ENCODE data around the gene DLGAP4. TPM values are rescaled to one million over a fixed set of nuclear protein-coding genes. Genes with fewer than 3 reads are reported as not detected.

The DLGAP4 gene
- total RNA-seq, 4 donors from 2014 or later = 33.5 to 159 (median 56.6) TPM

DNA sequence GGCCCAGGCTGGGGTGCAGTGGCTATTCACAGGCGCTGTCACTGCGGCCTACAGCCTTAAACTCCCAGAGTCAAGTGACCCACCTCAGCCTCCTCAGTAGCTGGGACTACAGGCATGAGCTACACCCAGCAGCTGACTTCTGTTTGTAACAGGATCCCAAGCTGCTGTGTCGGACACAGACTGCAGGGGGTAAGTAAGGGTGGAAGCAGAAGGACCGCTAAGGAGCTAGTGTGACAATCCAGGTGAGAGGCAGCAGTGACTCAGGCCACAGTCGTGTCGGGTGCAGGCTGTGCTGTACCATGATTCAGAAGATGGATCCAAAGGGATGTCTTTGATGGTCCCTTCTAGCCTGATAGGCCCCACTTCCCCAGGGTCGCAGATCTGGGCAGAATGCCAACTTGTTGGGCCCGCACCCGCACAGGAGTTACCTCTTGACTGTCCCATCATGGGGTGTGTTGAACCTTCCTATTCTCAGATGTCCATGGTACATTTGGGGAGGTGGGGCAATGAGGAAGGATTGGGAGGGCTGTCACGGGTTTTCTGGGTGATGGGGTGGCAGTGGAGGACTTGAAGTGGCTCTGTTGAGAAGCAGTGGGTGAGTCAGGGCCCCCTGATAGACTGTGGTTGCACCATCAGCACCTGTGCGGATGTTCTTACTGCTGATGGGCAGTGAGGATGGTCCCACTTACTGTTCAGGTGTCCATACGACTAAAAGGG, 44.6 kb upstream of the DLGAP4 start:
- Histone ChIP-seq H3K27me3 (no peaks in the 10 kb centered on the region), H3K36me3 (peaks cover 0 to under 1% (median 0%) of the 10 kb centered on the region in 4 donors), H3K4me1 (no peaks in the 10 kb centered on the region), H3K4me3 (no peak overlapping the region), H3K27ac (no peak overlapping the region), H3K9me3 (no peaks in the 10 kb centered on the region)
- in situ Hi-C loops (cut with MboI; ENCODE audit: low pct_ligation_motif_present in 1 of 4, low pct_unique_long_range_greater_than_20kb in 1 of 4, low sequenced_read_pairs in 3 of 4) (no loop called here), intact Hi-C loops (cut with DNase I; ENCODE audit: low total_unique reads) (no loop called here)
- TF ChIP-seq EP300 (IDR thresholded peaks at IDR 0.05; ENCODE audit: low read depth) (no peak), POLR2A (IDR thresholded peaks at IDR 0.05) (no peak), POLR2AphosphoS5 (IDR thresholded peaks at IDR 0.05) (no peak)
- TF ChIP-seq, protein P1, sequence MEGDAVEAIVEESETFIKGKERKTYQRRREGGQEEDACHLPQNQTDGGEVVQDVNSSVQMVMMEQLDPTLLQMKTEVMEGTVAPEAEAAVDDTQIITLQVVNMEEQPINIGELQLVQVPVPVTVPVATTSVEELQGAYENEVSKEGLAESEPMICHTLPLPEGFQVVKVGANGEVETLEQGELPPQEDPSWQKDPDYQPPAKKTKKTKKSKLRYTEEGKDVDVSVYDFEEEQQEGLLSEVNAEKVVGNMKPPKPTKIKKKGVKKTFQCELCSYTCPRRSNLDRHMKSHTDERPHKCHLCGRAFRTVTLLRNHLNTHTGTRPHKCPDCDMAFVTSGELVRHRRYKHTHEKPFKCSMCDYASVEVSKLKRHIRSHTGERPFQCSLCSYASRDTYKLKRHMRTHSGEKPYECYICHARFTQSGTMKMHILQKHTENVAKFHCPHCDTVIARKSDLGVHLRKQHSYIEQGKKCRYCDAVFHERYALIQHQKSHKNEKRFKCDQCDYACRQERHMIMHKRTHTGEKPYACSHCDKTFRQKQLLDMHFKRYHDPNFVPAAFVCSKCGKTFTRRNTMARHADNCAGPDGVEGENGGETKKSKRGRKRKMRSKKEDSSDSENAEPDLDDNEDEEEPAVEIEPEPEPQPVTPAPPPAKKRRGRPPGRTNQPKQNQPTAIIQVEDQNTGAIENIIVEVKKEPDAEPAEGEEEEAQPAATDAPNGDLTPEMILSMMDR (IDR thresholded peaks at IDR 0.05) = no peak
- 85% methylated on average over 12 of the region's 12 CpGs; no CpG with 5 or more reads in 1 of the 2 donors for WGBS, 2 donors (ENCODE audit: low coverage in 1 of 2)
- DNase-seq = no peak

- WGBS, 2 donors (ENCODE audit: low coverage in 1 of 2) = 86% methylated on average over 12 of the region's 12 CpGs; no CpG with 5 or more reads in 1 of the 2 donors
- DNase-seq = no peak
- Histone ChIP-seq H3K36me3 (no peaks in the 10 kb centered on the region), H3K4me3 (no peak overlapping the region), H3K9me3 (no peaks in the 10 kb centered on the region), H3K27me3 (no peaks in the 10 kb centered on the region), H3K27ac (no peak overlapping the region), H3K4me1 (no peaks in the 10 kb centered on the region)
- in situ Hi-C loops (cut with MboI; ENCODE audit: low pct_ligation_motif_present in 1 of 4, low pct_unique_long_range_greater_than_20kb in 1 of 4, low sequenced_read_pairs in 3 of 4) = no loop called here
- intact Hi-C loops (cut with DNase I; ENCODE audit: low total_unique reads) = no loop called here
- no peak for TF ChIP-seq POLR2AphosphoS5 (IDR thresholded peaks at IDR 0.05)
- TF ChIP-seq EP300 (IDR thresholded peaks at IDR 0.05; ENCODE audit: low read depth) = no peak
- TF ChIP-seq, protein P1 (IDR thresholded peaks at IDR 0.05) = no peak
- TF ChIP-seq POLR2A (IDR thresholded peaks at IDR 0.05) = no peak
These were observed 43.7 kb upstream of the DLGAP4 start for GRCh38 chr20:36262440-36262839.

DNA sequence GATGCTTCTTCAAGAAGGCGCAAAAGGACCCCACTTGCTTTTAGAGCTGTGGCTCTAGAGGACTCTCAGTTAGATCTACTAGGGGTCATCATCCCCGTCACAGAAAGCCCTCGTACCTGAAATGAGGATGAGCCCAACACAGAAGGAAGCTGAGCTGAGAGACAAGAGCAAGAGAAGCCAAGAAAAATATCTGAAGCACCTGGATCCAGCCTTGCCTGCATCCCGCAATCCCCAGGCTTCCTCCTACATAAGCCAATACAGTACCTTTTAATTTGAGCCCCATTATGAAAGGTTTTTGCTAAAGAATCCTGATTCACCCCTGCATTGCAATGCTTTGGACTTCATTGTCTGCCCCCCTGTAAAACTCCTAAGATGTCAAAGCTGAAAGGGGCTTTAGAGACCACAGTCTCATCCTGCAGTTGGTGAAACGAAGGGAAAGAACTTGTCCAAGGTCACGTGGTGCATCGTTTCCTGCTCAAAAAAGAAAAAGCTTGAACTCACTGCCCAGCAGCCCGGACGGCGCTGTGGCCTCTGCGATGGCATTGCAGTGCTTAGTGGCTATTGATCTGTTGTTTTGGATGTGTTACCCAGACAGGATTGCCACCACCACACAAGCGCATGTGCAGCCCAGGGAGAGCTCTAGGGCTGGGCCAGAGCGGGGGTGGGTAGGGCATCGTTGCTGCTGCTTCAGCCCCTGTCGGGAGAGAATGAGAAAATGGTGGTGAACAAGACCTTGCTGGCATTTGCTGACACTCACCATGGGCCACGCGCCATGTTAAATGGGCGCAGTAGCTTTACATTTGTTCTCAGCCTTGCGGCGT, 41.5 kb upstream of the DLGAP4 start:
- Histone ChIP-seq H3K27ac (no peak overlapping the region), H3K9me3 (no peaks in the 10 kb centered on the region), H3K4me1 (no peaks in the 10 kb centered on the region), H3K27me3 (no peaks in the 10 kb centered on the region), H3K4me3 (no peak overlapping the region), H3K36me3 (no peaks in the 10 kb centered on the region)
- 88 to 94% methylated on average over 7 to 20 of the region's 20 CpGs for WGBS, 2 donors (ENCODE audit: low coverage in 1 of 2)
- TF ChIP-seq, protein P1 (IDR thresholded peaks at IDR 0.05) = no peak
- TF ChIP-seq POLR2AphosphoS5 (IDR thresholded peaks at IDR 0.05) (no peak), POLR2A (IDR thresholded peaks at IDR 0.05) (no peak), EP300 (IDR thresholded peaks at IDR 0.05; ENCODE audit: low read depth) (no peak)
- intact Hi-C loops (cut with DNase I; ENCODE audit: low total_unique reads) = no loop called here
- in situ Hi-C loops (cut with MboI; ENCODE audit: low pct_ligation_motif_present in 1 of 4, low pct_unique_long_range_greater_than_20kb in 1 of 4, low sequenced_read_pairs in 3 of 4) = no loop called here
- DNase-seq = no peak

- 83% methylated on average over 6 of the region's 6 CpGs; no CpG with 5 or more reads in 1 of the 2 donors for WGBS, 2 donors (ENCODE audit: low coverage in 1 of 2)
- Histone ChIP-seq H3K4me3 (no peak overlapping the region), H3K36me3 (no peaks in the 10 kb centered on the region), H3K27me3 (no peaks in the 10 kb centered on the region), H3K27ac (no peak overlapping the region), H3K4me1 (no peaks in the 10 kb centered on the region), H3K9me3 (no peaks in the 10 kb centered on the region)
- TF ChIP-seq EP300 (IDR thresholded peaks at IDR 0.05; ENCODE audit: low read depth) = no peak
- TF ChIP-seq, protein P1 (IDR thresholded peaks at IDR 0.05) = no peak
- TF ChIP-seq POLR2AphosphoS5 (IDR thresholded peaks at IDR 0.05) = no peak
- TF ChIP-seq POLR2A (IDR thresholded peaks at IDR 0.05) = no peak
- DNase-seq = no peak
- intact Hi-C loops (cut with DNase I; ENCODE audit: low total_unique reads) (no loop called here), in situ Hi-C loops (cut with MboI; ENCODE audit: low pct_ligation_motif_present in 1 of 4, low pct_unique_long_range_greater_than_20kb in 1 of 4, low sequenced_read_pairs in 3 of 4) (no loop called here)
These were observed 40.0 kb upstream of the DLGAP4 start for GRCh38 chr20:36266189-36266588.
